Renal pelvis (tissue), 12 donors: ENCODE results near the gene ADAMTS5. TPM values are rescaled to one million over a fixed set of nuclear protein-coding genes. Genes with fewer than 3 reads are reported as not detected.

ENCODE experiments used
- DNase-seq: peaks from one replicate; pipeline ENCODE4 v3.0.0-alpha.2; 2013
- long read RNA-seq, 16 experiments: transcript quantifications; one replicate each; lab custom pipeline, GENCODE V29; 2026
- polyA plus RNA-seq, 3 donors: library from polyadenylated mRNA; unstranded; fragments of 120-200 nt; gene quantifications; one replicate each; pipeline ENCODE4 v1.2.1, GENCODE V29; 2013; ENCODE audit not compliant: insufficient read length in 3 of 3

The ADAMTS5 gene
- 10 to 100 TPM; 16.0 to 18.0 (median 17.6) TPM for polyA plus RNA-seq
- long read RNA-seq, donor 1, full-length matches to known transcripts = 2 of 2 reads
- long read RNA-seq, donor 1, partial matches to known transcripts = 0 of 2 reads
- long read RNA-seq, donor 1, other reads (novel, unspliced or antisense) = 0 of 2 reads
- long read RNA-seq, donor 2, full-length matches to known transcripts = 3 of 3 reads
- long read RNA-seq, donor 2, partial matches to known transcripts = 0 of 3 reads
- long read RNA-seq, donor 2, other reads (novel, unspliced or antisense) = 0 of 3 reads
- long read RNA-seq, donor 3, full-length matches to known transcripts = 2 of 7 reads
- long read RNA-seq, donor 3, partial matches to known transcripts = 5 of 7 reads
- long read RNA-seq, donor 3, other reads (novel, unspliced or antisense) = 0 of 7 reads
- long read RNA-seq, donor 4, full-length matches to known transcripts = 1 of 1 reads
- long read RNA-seq, donor 4, partial matches to known transcripts = 0 of 1 reads
- long read RNA-seq, donor 4, other reads (novel, unspliced or antisense) = 0 of 1 reads
- long read RNA-seq, donor 5, full-length matches to known transcripts = 2 of 2 reads
- long read RNA-seq, donor 5, partial matches to known transcripts = 0 of 2 reads
- long read RNA-seq, donor 5, other reads (novel, unspliced or antisense) = 0 of 2 reads
- long read RNA-seq, donor 6, full-length matches to known transcripts = 1 of 1 reads
- long read RNA-seq, donor 6, partial matches to known transcripts = 0 of 1 reads
- long read RNA-seq, donor 6, other reads (novel, unspliced or antisense) = 0 of 1 reads
- long read RNA-seq, donor 7, full-length matches to known transcripts = 1 of 1 reads
- long read RNA-seq, donor 7, partial matches to known transcripts = 0 of 1 reads
- long read RNA-seq, donor 7, other reads (novel, unspliced or antisense) = 0 of 1 reads
- long read RNA-seq, donor 8, full-length matches to known transcripts = 7 of 13 reads
- long read RNA-seq, donor 8, partial matches to known transcripts = 6 of 13 reads
- long read RNA-seq, donor 8, other reads (novel, unspliced or antisense) = 0 of 13 reads
- long read RNA-seq, donor 9, full-length matches to known transcripts = 4 of 11 reads
- long read RNA-seq, donor 9, partial matches to known transcripts = 7 of 11 reads
- long read RNA-seq, donor 9, other reads (novel, unspliced or antisense) = 0 of 11 reads
- long read RNA-seq, donor 10, full-length matches to known transcripts = 1 of 1 reads
- long read RNA-seq, donor 10, partial matches to known transcripts = 0 of 1 reads
- long read RNA-seq, donor 10, other reads (novel, unspliced or antisense) = 0 of 1 reads
- long read RNA-seq, donor 11, full-length matches to known transcripts = 2 of 2 reads
- long read RNA-seq, donor 11, partial matches to known transcripts = 0 of 2 reads
- long read RNA-seq, donor 11, other reads (novel, unspliced or antisense) = 0 of 2 reads
- long read RNA-seq, donor 12, full-length matches to known transcripts = 4 of 4 reads
- long read RNA-seq, donor 12, partial matches to known transcripts = 0 of 4 reads
- long read RNA-seq, donor 12, other reads (novel, unspliced or antisense) = 0 of 4 reads
- long read RNA-seq, donor 13, full-length matches to known transcripts = 1 of 7 reads
- long read RNA-seq, donor 13, partial matches to known transcripts = 6 of 7 reads
- long read RNA-seq, donor 13, other reads (novel, unspliced or antisense) = 0 of 7 reads
- long read RNA-seq, donor 14, full-length matches to known transcripts = 6 of 11 reads
- long read RNA-seq, donor 14, partial matches to known transcripts = 5 of 11 reads
- long read RNA-seq, donor 14, other reads (novel, unspliced or antisense) = 0 of 11 reads
- long read RNA-seq, donor 15, full-length matches to known transcripts = 4 of 4 reads
- long read RNA-seq, donor 15, partial matches to known transcripts = 0 of 4 reads
- long read RNA-seq, donor 15, other reads (novel, unspliced or antisense) = 0 of 4 reads
- long read RNA-seq, donor 16, full-length matches to known transcripts = 3 of 3 reads
- long read RNA-seq, donor 16, partial matches to known transcripts = 0 of 3 reads
- long read RNA-seq, donor 16, other reads (novel, unspliced or antisense) = 0 of 3 reads

DNA sequence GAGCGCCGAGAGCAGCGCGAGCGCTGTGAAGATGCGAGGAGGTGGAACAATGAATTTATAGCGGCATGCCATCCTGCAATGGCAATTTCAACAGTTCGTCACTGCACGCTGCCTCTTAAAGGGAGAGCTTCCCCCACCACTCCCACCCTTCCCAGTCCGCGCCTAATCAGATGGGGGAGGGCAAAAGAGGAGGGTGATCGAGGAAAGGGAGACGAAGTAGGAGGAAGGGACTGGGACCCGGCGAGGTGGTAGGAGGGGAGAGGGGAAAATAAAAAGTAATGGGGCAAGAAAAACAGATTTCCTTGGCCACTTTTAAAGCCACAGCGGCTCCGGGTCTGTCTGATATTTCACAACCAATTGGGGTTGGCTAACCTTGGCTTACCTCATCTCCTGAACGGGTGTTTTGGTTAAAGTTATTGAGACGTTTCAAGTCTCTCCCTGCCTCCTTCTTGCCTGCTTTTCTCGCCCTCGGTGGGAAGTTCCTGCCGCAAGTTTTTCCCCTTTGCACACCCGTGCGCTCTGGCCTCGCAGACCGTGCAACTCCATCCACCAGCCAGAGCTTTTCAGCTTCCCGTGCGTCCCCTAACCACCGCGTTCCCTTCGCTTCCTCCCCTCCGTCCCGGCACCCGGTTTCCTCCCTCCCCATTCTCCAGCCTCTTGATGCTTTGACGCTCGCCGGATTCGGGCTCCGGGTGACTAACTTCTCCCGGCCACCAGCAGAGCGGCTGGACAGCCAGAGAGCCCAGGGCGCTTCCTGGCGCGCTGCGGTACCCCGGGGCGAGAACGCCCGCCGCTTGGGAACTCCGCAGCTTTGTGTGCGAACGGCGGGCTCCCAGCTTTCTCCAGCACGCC, at the start of gene ADAMTS5:
Gene ADAMTS5 (minus strand): TSS at position 27 of the 852 bp plus-strand sequence. CDS start 697 bp downstream, outside the sequence.
- peak; percentile 88 for DNase-seq

DNA sequence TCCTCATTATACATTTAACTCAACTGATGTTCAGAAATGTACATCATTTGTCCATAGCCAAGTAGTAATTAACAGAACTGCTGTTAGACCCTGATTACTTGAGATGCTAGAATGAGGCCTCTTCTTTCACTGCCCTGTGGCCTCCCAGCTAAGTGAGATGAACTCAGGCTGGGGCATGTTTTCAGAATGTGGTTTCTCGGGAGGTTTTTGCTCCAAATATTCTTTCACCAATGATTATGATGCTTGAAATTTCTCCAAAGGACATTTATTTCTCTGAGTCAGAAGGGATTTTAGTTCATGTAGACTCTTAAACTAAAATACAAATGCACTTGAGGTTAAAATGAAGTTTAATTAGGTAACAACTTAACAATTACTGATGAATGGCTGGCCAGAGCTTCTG, 34.6 kb upstream of the ADAMTS5 start:
- no peak for DNase-seq

DNA sequence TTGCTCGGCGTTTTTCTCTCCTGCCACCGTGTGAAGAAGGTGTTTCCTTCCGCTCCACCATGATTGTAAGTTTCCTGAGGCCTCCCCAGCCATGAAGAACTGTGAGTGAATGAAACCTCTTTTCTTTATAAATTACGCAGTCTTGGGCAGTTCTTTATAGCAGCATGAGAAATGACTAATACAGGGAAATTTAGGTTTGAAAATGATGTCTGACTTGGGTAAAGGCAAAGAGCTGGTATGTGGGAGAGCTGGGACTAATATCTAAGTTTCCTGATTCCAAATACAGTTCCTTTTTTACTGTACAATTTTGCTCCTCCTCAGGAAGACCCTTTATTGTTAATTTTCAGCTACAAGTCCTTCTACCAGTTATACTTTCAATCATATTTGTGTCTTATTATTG, 16.7 kb upstream of the ADAMTS5 start:
- DNase-seq = no peak

DNA sequence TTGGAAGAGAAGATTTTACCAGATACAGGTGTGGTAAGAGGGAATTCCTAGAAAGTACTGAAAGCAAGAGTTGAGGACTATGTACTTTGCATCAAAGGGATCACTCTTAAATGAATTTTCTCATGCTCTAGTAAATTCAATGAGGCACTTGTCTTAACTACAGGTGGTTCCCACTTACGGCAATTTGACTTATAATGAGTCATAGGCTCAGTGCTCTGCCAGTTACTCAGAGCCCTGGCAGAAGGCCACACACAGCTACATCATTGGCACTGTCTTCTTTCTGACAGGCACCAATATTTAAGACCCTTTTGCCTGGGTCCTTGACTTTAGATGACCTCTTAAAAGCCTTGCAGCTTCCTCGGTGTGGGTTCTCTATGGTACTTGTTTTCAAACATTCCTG, 15.9 kb upstream of the ADAMTS5 start:
- DNase-seq = no peak

DNA sequence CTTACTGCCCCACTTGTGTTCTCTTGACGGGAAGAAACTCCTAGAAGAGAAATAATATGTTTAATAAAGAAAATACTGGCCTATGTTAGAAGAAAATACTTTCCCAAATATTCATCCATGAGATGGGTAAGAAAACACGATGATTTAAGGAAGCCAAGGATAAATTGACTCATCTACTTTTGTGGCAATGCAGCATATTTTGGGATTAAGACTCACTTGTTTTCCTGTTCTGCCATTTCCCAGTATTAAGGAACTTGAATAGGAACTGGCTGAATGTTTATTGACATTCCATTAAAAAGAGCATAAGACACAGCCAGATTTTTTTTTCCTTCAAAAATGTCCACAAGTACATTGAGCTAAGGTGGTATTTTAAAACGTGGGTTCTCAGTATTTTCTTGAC, 10.9 kb upstream of the ADAMTS5 start:
- no peak for DNase-seq

DNA sequence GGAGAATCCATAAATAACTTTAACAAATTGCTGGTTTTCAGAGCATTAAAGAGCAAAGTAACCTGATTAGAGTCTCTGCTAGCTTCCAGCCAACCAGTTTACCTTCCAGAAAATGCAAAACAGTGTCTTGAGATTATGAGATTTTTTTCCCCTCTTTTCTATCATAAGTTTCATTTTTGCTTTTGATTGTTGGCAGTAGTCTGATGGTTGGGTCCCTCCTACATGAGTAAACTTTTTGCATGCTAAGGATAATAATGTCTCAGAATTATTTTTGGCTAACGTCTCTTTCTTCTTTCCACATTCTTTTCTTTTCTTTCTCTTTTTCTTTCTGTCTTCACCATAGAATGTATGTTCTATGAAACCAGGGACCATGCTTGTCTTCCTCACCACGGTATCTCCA, 6.3 kb upstream of the ADAMTS5 start:
- DNase-seq = no peak

DNA sequence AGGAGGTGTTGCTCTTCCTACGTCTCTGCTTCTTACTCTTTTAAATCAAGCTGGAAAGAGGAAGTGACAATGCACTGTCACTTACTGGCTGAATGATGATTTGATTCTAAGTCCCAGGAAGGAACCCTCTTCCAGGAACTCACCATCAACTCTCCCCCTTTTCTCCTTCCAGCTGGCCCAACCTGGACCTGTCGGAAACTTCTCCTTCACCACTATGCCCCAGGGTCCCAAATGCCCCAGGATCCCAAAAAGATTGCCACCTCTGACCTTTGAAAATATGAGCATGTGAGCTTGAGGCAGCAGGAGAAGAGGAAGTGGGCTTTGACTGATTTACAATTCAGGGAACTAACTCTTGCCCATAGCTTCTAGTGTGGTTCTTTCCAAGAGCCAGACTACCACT, 5.3 kb upstream of the ADAMTS5 start:
- DNase-seq = no peak

DNA sequence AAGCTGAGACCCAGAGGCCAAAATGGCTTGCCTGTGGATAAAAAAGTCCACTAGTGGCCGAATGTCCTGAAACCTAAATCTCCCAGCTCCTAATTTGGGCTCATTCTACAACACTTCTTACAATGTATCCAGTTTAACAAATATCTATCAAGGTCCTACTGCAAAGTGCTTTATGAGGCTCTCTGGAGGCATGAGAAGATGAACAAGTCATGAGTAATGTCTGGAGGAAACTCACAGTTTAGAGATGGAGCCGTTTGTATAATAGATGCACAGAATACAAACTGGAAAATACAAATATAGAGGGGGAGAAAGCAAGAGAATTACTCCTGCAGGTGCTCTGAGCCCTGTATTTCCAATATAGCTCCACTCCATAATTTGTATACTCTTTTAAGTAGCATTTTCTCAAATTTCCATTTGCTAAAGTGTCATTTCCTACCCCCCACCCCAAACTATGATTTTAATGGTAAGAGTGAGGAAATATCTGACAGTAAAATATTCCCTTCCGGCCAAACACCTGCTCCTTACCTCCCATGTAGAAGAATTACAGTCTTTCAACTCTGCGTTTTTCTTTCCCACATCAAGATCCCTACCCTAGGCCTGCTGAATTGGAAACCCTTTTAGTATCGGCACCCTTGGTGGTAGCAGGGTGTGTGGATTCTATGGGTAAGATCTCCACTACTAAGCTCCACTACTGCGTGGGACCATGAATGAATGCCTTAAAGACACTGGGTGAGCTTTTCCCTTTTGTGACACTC, 3.3 kb upstream of the ADAMTS5 start:
- no peak for DNase-seq

DNA sequence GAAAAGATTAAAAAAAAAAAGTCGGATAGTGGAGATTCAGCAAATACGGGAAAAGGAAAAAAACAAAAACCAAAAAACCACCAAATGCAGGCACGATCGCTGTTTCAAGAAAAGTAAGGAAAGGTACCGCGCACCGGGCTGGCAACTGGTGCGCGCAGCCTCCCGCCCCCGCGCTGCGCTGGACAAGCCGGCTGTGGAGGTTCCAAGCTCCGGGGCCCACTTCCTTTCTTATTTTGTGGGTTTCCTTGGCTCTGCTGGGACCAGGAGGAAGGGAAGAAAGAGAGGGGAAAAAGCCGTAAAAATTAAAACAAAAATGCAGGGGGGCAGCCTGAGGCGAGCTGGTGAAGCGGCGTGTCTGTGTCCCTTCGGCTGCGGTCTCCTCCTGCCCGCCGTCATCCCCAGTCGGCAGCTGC, 233 bp downstream of the ADAMTS5 start:
- DNase-seq = no peak

DNA sequence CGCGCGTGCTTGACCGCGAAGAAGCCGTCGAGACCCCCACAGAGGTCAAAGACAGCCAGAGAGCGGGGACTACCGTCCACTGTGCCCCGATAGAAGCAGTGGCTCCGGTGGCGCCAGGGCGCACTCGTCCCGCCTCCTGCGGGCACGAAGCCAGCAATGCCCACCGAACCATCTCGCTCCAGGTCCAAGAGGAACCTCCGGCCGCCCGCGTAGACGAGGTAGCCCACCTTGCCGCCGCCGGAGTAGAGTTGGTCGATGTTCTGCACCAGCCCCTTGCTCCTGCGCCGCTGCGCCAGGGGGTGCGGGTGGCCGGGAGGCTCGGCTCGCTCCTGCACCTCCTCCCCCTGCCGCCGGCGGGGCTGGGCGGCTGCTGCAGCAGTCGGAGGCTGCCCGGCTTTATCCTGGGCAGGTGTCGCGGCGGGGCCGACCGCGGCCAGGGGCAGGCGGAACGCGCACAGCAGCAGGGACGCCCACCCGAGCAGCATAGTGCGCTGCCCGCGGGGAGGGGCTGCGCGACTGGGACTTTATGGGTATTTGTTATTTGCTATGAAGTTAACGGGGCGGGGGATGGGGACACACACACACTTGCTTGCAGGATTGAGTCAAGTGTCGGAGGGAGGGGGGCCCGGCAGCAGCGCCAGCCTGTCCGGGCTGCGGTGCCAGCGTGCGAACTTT, 844 bp downstream of the ADAMTS5 start:
- peak; percentile 79 for DNase-seq

DNA sequence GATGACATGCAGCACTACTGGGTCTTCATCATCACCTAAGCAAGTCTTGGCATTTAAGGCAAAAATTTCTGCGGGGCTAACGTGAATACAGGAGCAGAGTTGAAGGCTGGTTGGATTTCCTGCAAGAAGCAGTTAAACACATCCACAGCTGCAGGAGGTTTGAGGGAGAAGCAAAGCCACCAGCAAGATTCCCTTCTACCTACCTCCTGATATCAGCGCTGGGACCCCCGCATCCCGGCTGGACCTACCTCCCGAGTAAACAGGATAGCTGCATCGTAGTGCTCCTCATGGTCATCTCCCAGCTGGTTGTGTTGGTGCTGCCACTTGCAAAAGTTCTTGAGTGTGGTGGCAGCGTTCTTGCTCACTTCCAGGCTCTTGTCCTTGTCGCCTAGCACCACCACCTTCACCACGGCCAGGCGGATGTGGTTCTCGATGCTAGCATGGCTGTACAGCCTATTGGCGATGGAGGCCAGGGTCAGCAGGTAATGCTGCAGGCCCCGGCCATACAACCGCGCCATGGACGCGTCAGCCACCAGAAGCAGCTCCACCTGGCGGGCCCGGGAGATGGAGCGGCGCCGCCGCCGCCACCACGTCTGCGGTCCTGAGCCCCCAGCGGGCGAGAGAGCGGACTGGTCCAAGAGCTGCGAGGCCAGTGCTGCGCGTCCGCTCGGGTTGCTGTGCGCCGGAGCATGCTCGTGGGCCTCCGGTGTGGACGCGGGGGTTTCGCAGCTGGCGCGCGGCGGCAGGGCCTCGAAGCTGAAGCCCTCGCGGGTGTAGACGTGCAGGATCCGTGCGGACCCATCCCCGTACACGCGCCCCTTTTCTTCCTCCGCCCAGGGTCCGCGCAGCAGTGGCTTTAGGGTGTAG, 1.6 kb downstream of the ADAMTS5 start:
- DNase-seq = peak; percentile 79

DNA sequence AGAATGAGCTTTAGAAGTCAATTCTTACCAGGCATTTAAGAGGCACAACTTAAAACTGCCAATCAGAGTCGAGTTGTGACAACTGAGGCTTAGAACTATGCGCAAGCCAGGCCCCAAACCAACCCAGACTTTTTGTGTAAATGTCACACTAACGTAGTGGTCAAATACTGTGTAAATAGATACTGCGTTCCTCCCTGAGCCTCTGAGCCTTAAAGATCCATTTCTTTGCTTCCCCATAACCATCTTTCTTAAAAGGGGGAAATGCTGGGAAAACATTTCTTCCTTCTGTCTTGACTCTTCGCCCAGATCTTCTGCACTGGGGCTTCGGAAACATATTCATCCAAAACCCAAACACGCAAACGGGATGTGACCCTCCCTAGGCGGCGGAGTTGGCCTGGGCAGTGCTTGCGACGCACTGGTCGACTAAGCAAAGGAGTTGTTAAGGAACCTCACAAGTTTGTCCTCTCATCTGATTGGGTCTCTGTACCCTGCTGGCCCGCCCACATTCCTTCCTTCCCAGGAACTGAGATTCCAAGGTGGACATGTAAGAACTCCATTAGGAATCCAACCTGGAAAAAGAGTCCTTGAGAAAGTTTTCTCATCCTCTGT, 2.6 kb downstream of the ADAMTS5 start:
- DNase-seq = peak; percentile 79

DNA sequence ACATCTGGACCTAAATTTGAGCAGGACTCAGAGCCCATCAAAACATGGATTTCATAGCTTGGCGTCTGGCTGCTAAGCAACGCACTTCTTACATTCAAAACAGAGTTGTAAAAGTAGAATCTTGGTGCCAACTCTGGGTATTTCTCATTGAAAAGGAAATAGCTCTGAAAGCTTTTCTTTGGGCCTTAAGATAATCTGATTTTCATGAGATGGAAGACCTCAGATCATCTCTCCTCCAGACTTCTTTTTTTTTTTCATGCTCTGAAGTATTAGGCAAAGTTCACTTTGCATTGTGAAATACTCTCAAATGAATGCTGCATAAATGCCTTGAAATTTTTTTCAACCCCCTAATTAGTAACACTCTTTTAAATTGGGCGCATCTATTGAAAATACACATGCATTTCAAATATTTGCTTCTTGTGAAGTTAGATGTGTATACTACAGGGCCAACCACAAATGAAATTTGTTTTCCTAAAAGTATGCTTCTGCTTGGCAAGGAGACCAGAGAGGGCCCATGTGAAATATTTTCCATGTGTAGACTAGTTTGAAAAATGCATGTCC, 4.2 kb downstream of the ADAMTS5 start:
- DNase-seq = no peak

DNA sequence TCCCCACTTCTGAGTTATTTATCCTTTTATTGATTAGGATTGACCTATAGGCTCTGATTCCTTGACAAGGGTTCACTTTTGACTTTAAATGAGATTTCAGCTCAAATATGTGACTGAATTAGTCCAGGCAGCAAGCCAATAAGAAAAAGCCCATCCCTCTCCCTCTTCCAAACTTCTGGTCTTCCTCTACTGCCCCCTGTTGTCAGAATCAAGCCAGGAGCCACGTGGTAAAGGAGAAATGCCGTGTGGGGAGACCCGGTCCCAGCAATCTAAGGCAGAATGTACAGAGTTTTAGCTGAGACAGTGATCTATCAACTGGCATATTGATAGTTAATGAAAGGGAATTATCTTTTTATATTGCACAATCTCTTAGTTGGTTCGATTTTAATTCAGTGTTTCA, 5.2 kb downstream of the ADAMTS5 start:
- no peak for DNase-seq

DNA sequence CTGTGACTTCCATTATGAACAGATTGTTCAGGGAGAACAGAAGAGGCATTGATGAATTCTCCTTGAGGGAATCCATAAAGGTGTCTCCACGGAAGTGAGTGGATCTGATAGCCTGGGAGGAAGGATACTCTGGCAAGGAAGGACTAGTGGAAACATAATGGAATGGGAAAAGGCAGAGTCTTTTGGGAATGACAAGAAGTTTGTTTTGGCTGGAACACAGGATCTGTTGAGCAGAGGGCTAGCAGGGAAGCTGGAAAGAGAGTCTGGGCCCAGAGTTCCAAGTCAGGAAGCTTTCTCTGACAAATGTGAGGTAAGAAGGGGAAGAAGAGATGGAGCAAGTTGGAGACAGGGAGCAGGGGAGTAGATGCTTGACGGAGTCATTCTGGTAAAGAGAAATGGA, 8.1 kb downstream of the ADAMTS5 start:
- DNase-seq = no peak

DNA sequence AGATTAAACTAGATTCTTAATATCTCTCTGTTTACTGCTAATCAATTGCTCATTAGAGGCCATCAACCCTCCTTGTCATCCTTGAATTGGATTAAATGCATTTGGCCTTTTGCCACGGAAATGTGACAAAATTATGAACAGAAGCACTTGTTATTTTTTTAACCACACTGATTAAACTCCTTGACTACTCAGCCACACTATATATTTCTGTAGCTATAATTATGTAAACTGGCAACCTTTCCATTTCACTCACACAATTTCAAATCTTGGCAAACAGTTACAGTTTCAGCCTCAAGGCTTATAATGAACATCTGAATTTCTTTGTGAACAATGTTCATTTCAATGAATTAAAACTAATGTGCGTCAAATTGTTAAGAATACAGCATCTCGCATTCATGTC, 10.1 kb downstream of the ADAMTS5 start:
- DNase-seq = no peak
